ENCODE measurements around the gene MAPK4.

- TF ChIP-seq EP300 (IDR thresholded peaks at IDR 0.05), result no peak
- TF ChIP-seq, protein P1, sequence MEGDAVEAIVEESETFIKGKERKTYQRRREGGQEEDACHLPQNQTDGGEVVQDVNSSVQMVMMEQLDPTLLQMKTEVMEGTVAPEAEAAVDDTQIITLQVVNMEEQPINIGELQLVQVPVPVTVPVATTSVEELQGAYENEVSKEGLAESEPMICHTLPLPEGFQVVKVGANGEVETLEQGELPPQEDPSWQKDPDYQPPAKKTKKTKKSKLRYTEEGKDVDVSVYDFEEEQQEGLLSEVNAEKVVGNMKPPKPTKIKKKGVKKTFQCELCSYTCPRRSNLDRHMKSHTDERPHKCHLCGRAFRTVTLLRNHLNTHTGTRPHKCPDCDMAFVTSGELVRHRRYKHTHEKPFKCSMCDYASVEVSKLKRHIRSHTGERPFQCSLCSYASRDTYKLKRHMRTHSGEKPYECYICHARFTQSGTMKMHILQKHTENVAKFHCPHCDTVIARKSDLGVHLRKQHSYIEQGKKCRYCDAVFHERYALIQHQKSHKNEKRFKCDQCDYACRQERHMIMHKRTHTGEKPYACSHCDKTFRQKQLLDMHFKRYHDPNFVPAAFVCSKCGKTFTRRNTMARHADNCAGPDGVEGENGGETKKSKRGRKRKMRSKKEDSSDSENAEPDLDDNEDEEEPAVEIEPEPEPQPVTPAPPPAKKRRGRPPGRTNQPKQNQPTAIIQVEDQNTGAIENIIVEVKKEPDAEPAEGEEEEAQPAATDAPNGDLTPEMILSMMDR (IDR thresholded peaks at IDR 0.05), result no peak
These were observed 118.8 kb downstream of the MAPK4 start for GRCh38 chr18:50678651-50679050.

All from upper lobe of left lung (tissue), 4 donors.